Sigmoid colon (tissue), 7 donors: ENCODE measurements around the gene MTRF1. TPM values are rescaled to one million over a fixed set of nuclear protein-coding genes. Genes with fewer than 3 reads are reported as not detected.
A peak's percentile ranks its signal among the peaks of the same experiment; 100 is the strongest.

Experiments
- DNase-seq: peaks from one replicate; pipeline ENCODE4 v3.0.0-alpha.2; 2019
- H3K27ac ChIP-seq, 4 donors: fragments of 200-600 bp; sonication (generic); one replicate each; pipeline ENCODE4 v1.5.1; 2016 to 2019; ENCODE audit warnings: mild to moderate bottlenecking in 1 of 4
- H3K27me3 ChIP-seq, 3 donors: fragments of 200-600 bp; sonication (generic); one replicate each; pipeline ENCODE4 v1.5.1; 2019; ENCODE audit warnings: mild to moderate bottlenecking in 1 of 3
- H3K36me3 ChIP-seq, 4 donors: fragments of 200-600 bp; sonication (generic); one replicate each; pipeline ENCODE4 v1.5.1; 2016 to 2019
- H3K4me1 ChIP-seq, 4 donors: fragments of 200-600 bp; sonication (generic); one replicate each; pipeline ENCODE4 v1.5.1; 2017 to 2019
- H3K4me3 ChIP-seq, 4 donors: fragments of 200-600 bp; sonication (generic); one replicate each; pipeline ENCODE4 v1.5.1; 2017 to 2019; ENCODE audit warnings: mild to moderate bottlenecking in 2 of 4, moderate library complexity in 1 of 4
- H3K9me3 ChIP-seq, 4 donors: fragments of 200-600 bp in 3 of 4; sonication (generic) in 3 of 4; one replicate each; pipeline versions ENCODE4 v1.5.1 to v1.6.1; 2013 to 2019
- CTCF ChIP-seq, 4 experiments: fragments of 450-650 bp in 3 of 4; fragments of 200-600 bp in 1 of 4; IDR thresholded peaks; one replicate each; pipeline ENCODE4 v1.5.1; 2016 to 2019; ENCODE audit warnings: antibody characterized with exemption in 4 of 4, mild to moderate bottlenecking in 3 of 4, moderate library complexity in 2 of 4
- EP300 ChIP-seq, 4 donors: sonication (generic); formaldehyde crosslinking; IDR thresholded peaks; one replicate each; pipeline ENCODE4 v1.6.1; 2017; ENCODE audit warnings: antibody characterized with exemption in 4 of 4
- POLR2A ChIP-seq, 2 donors: fragments of 450-650 bp; IDR thresholded peaks; one replicate each; pipeline ENCODE4 v1.6.1; 2016; ENCODE audit warnings: antibody characterized with exemption in 2 of 2, mild to moderate bottlenecking in 2 of 2, moderate library complexity in 2 of 2
- POLR2AphosphoS5 ChIP-seq, 4 donors: sonication (generic); formaldehyde crosslinking; IDR thresholded peaks; one replicate each; pipeline ENCODE4 v1.6.1; 2017; ENCODE audit warnings: antibody characterized with exemption in 4 of 4
- WGBS, 2 donors: extraction: QIAGEN DNeasy Blood & Tissue Kit; methylation state at CpG; one replicate each; pipeline ENCODE4 v1.1.7; 2013; 5-methylcytosine and 5-hydroxymethylcytosine counted together
- intact Hi-C: fragments of 100-400 bp; cut with DNase I; formaldehyde crosslinking; loops from one replicate; pipeline ENCODE4 v1.15.1; 2023
- polyA plus RNA-seq, 3 donors: library from polyadenylated mRNA; stranded (reverse); fragments of 200-250 nt; gene quantifications; one replicate each; pipeline ENCODE4 v1.2.3, GENCODE V29; 2013
- total RNA-seq, 4 donors: library from RNA; depleted of rRNA; stranded (reverse); fragments of >200 nt; gene quantifications; one replicate each; pipeline ENCODE4 v1.1.0, GENCODE V29; 2016
- donor health status: healthy with polysubstance abuse.
- donor health status: Bipolar disorder and iron deficiency.
- donor health status: healthy.

Gene MTRF1
- total and polyA plus RNA-seq, 7 donors, result 9.0 to 19.9 (median 12.5) TPM

- WGBS, 2 donors, result 44 to 62% methylated on average over 6 of the region's 6 CpGs
- intact Hi-C loops, result loop anchor here (5.0 kb wide), 1 partner anchor 170 kb away; no protein-coding TSS in a partner anchor
Observed at GRCh38 chr13:41222259-41222852, 41.0 kb downstream of the MTRF1 start.

GRCh38 chr13:41220401-41220800 lies 43.0 kb downstream of the MTRF1 start:
- Histone ChIP-seq H3K27ac (peak overlapping the region in 1 of 4 donors; percentile 2), H3K27me3 (no peaks in the 10 kb centered on the region), H3K9me3 (no peaks in the 10 kb centered on the region), H3K4me3 (no peak overlapping the region), H3K4me1 (peaks cover 0 to 5% (median 2%) of the 10 kb centered on the region in 4 donors), H3K36me3 (peaks cover 0 to 6% (median 0%) of the 10 kb centered on the region in 4 donors)
- TF ChIP-seq POLR2A (IDR thresholded peaks at IDR 0.05) (no peak), CTCF (IDR thresholded peaks at IDR 0.05) (no peak), EP300 (IDR thresholded peaks at IDR 0.05) (no peak), POLR2AphosphoS5 (IDR thresholded peaks at IDR 0.05) (no peak)
- intact Hi-C loops, result loop anchor here (5.0 kb wide), 1 partner anchor 168 kb away; no protein-coding TSS in a partner anchor
- DNase-seq, result no peak
- 95 to 98% methylated on average over 3 of the region's 3 CpGs for WGBS, 2 donors

More at GRCh38 chr13:41222259-41222852, 41.0 kb downstream of the MTRF1 start:
- H3K4me3 ChIP-seq, result no peak overlapping the region
- no peak for DNase-seq
- TF ChIP-seq CTCF (IDR thresholded peaks at IDR 0.05) (peak; percentile 46 to 84 (median 72)), EP300 (IDR thresholded peaks at IDR 0.05) (no peak), POLR2A (IDR thresholded peaks at IDR 0.05) (no peak), POLR2AphosphoS5 (IDR thresholded peaks at IDR 0.05) (no peak)
- H3K9me3 ChIP-seq, result no peaks in the 10 kb centered on the region
- H3K36me3 ChIP-seq, result peaks cover 0 to 17% (median 0%) of the 10 kb centered on the region in 4 donors
- H3K27me3 ChIP-seq, result no peaks in the 10 kb centered on the region
- no peak overlapping the region for H3K27ac ChIP-seq
- no peaks in the 10 kb centered on the region for H3K4me1 ChIP-seq

GRCh38 chr13:41216160-41216559 lies 47.2 kb downstream of the MTRF1 start:
- no peaks in the 10 kb centered on the region for H3K27me3 ChIP-seq
- peaks cover 0 to 11% (median 2%) of the 10 kb centered on the region in 4 donors for H3K4me1 ChIP-seq
- TF ChIP-seq EP300 (IDR thresholded peaks at IDR 0.05) (no peak), POLR2AphosphoS5 (IDR thresholded peaks at IDR 0.05) (no peak), POLR2A (IDR thresholded peaks at IDR 0.05) (no peak), CTCF (IDR thresholded peaks at IDR 0.05) (no peak)
- intact Hi-C loops, result no loop called here
- H3K9me3 ChIP-seq, result no peaks in the 10 kb centered on the region
- no peak overlapping the region for H3K27ac ChIP-seq
- H3K4me3 ChIP-seq, result no peak overlapping the region
- H3K36me3 ChIP-seq, result no peaks in the 10 kb centered on the region
- no peak for DNase-seq

GRCh38 chr13:41213919-41214318 lies 49.5 kb downstream of the MTRF1 start:
- TF ChIP-seq POLR2A (IDR thresholded peaks at IDR 0.05), result no peak
- no peak for TF ChIP-seq CTCF (IDR thresholded peaks at IDR 0.05)
- no peak for TF ChIP-seq EP300 (IDR thresholded peaks at IDR 0.05)
- TF ChIP-seq POLR2AphosphoS5 (IDR thresholded peaks at IDR 0.05), result no peak
- Histone ChIP-seq H3K27me3 (no peaks in the 10 kb centered on the region), H3K27ac (peak overlapping the region in 3 of 4 donors; percentile 22 to 45 (median 40)), H3K4me3 (no peak overlapping the region), H3K4me1 (peaks cover 0 to 11% (median 2%) of the 10 kb centered on the region in 4 donors), H3K9me3 (peaks cover 0 to 3% (median 0%) of the 10 kb centered on the region in 4 donors), H3K36me3 (no peaks in the 10 kb centered on the region)
- DNase-seq, result no peak
- intact Hi-C loops, result no loop called here
- WGBS, 2 donors, result 65 to 99% methylated on average over 3 of the region's 3 CpGs
